Measurements from ENCODE around the gene GRM4.

- TF ChIP-seq HINFP (tag; conservative IDR thresholded peaks at IDR 0.05; ENCODE audit: low read depth), result no peak
- TF ChIP-seq EGR1 (conservative IDR thresholded peaks at IDR 0.05), result no peak
- no peak for TF ChIP-seq PURB (CRISPR knock-in tag; IDR thresholded peaks at IDR 0.05; ENCODE audit: low read depth)
- TF ChIP-seq KDM4B (IDR thresholded peaks at IDR 0.05; ENCODE audit: borderline replicate concordance in 2 of 2, low read depth in 1 of 2), result no peak
- TF ChIP-seq NONO (IDR thresholded peaks at IDR 0.05; ENCODE audit: low read depth in 2 of 2, low read length in 1 of 2), result no peak
- TF ChIP-seq EP300 (IDR thresholded peaks at IDR 0.05; ENCODE audit: low read length), result no peak
- TF ChIP-seq SAFB2 (IDR thresholded peaks at IDR 0.05; ENCODE audit: borderline replicate concordance, low read depth, low read length, severe bottlenecking), result no peak
- TF ChIP-seq SIN3B (IDR thresholded peaks at IDR 0.05; ENCODE audit: low read depth), result no peak
- no peak for TF ChIP-seq BRF2 (IDR thresholded peaks at IDR 0.05; ENCODE audit: borderline replicate concordance, insufficient read depth, insufficient read length)
- no peak for TF ChIP-seq SPI1 (IDR thresholded peaks at IDR 0.05; ENCODE audit: borderline replicate concordance, low read depth, low read length)
Observed at GRCh38 chr6:34113532-34113931, 32.4 kb downstream of the GRM4 start.
